ENCODE results near the gene TBC1D10B. TPM values are rescaled to one million over a fixed set of nuclear protein-coding genes. Genes with fewer than 3 reads are reported as not detected.

The TBC1D10B gene
- total RNA-seq, 2 donors from 2014 or later: 48.0 to 50.7 TPM

DNA sequence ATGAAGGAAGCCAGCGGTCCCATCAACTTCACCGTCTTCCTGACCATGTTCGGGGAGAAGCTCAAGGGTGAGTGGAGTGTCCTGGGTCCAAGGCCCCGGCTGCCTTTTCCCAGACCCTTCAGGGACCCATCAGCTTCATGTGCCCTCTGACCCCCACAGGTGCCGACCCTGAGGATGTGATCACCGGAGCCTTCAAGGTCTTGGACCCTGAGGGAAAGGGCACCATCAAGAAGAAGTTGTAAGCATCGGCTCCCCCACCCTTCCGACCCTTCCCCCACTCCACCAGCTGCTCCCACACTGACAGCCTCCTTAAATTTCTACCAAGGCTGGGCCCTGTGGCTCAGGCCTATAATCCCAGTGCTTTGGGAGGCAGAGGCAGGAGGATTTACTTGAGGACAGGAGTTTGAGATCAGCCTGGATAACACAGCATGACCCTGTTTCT, 6.2 kb upstream of the TBC1D10B start:
- peak overlapping the region; percentile 40 for H3K27ac Mint-ChIP-seq
- ATAC-seq (replicated peaks in 1 of 2) (no peak), DNase-seq (no peak)
- H3K36me3 Mint-ChIP-seq (ENCODE audit: insufficient read depth in 2 of 2): peaks cover 9 to 11% of the 10 kb centered on the region in 2 donors
- H3K4me1 Mint-ChIP-seq (ENCODE audit: low read depth): peaks cover 48% of the 10 kb centered on the region
- no peaks in the 10 kb centered on the region for H3K27me3 Mint-ChIP-seq (ENCODE audit: low read depth)
- peak overlapping the region in 1 of 2 donors; percentile 92 for H3K4me3 Mint-ChIP-seq
- H3K9me3 Mint-ChIP-seq: peaks cover 0 to 2% of the 10 kb centered on the region in 2 donors

DNA sequence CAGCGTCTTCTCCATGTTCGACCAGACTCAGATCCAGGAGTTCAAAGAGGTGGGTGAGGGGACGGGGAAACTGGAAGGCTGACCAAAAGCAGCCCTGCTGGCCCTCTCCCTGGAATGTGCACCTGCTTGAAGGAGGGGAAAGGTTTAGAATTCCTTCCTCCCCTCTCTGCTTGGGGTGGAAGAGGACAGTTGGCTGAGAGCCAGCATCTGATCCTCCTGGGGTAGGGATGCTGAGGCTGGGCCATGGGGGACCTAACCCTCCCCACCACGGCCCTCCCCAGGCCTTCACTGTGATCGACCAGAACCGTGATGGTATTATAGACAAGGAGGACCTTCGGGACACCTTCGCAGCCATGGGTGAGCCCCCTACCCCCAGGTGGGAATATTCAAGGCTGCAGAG, 5.6 kb upstream of the TBC1D10B start:
- DNase-seq: no peak
- H3K4me1 Mint-ChIP-seq (ENCODE audit: low read depth): peaks cover 48% of the 10 kb centered on the region

DNA sequence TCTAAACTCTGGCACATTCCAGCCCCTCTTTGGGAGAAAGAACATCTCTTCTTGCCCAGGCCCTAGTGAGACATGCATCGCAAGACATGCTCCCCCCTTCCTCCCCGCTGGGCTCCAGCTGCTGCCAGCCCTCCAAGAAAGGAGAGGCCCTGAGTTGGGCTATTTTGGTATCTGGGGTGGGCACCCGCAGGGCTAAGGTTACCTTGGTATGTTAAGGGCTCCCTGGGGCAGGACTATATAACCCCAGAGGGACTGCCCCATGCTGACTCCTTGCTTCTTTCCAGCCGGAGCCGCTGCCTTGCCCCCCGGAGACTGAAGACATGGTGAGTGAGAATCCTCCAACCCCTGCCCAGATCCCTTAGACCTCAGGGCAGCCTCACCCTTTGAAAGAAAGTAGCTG, 4.2 kb upstream of the TBC1D10B start, which contains the start of gene MYL11:
Gene MYL11 (plus strand): TSS at position 265 of the 400 bp plus-strand sequence. CDS start 56 bp downstream, at position 321.
- Mint-ChIP-seq H3K27me3 (ENCODE audit: low read depth) (no peaks in the 10 kb centered on the region), H3K4me1 (ENCODE audit: low read depth) (peaks cover 34% of the 10 kb centered on the region), H3K4me3 (no peak within 1 kb of the TSS), H3K36me3 (ENCODE audit: insufficient read depth in 2 of 2) (peaks cover 4 to 5% of the 10 kb centered on the region in 2 donors), H3K27ac (peak within 1 kb of the TSS; percentile 65), H3K9me3 (no peaks in the 10 kb centered on the region)
- DNase-seq (no peak), ATAC-seq (replicated peaks in 1 of 2) (no peak)

More for the DNA sequence above, 5.6 kb upstream of the TBC1D10B start:
- no peak overlapping the region for H3K4me3 Mint-ChIP-seq
- H3K36me3 Mint-ChIP-seq (ENCODE audit: insufficient read depth in 2 of 2): peaks cover 9 to 11% of the 10 kb centered on the region in 2 donors
- ATAC-seq (replicated peaks in 1 of 2): no peak
- H3K27me3 Mint-ChIP-seq (ENCODE audit: low read depth): no peaks in the 10 kb centered on the region
- H3K9me3 Mint-ChIP-seq: peaks cover 0 to 2% of the 10 kb centered on the region in 2 donors
- H3K27ac Mint-ChIP-seq: no peak overlapping the region

DNA sequence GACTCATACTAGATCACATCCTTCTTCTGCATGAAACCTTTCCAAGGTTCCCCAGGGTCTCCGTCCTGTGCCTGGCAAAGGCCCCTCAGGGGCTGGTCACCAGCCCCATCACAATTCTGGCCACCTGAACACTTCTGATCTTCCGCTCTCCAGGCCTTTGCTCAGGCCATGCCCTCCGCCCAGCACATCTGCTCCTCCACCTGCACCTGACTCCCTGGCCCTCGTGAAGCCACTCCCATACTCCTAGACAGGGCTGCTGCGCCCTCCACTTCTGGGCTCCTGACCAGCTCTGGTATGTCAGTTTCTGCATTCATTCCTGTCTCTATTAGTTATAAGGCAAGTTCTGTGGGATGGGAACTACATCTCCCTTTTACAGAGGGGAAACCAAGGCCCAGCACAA, 2.4 kb upstream of the TBC1D10B start:
- ATAC-seq (replicated peaks in 1 of 2): no peak
- peak overlapping the region; percentile 18 to 21 for H3K4me3 Mint-ChIP-seq
- H3K27ac Mint-ChIP-seq: peak overlapping the region; percentile 31
- peaks cover 2 to 4% of the 10 kb centered on the region in 2 donors for H3K36me3 Mint-ChIP-seq (ENCODE audit: insufficient read depth in 2 of 2)
- no peaks in the 10 kb centered on the region for H3K9me3 Mint-ChIP-seq
- H3K27me3 Mint-ChIP-seq (ENCODE audit: low read depth): no peaks in the 10 kb centered on the region
- DNase-seq: no peak
- H3K4me1 Mint-ChIP-seq (ENCODE audit: low read depth): peaks cover 32% of the 10 kb centered on the region

DNA sequence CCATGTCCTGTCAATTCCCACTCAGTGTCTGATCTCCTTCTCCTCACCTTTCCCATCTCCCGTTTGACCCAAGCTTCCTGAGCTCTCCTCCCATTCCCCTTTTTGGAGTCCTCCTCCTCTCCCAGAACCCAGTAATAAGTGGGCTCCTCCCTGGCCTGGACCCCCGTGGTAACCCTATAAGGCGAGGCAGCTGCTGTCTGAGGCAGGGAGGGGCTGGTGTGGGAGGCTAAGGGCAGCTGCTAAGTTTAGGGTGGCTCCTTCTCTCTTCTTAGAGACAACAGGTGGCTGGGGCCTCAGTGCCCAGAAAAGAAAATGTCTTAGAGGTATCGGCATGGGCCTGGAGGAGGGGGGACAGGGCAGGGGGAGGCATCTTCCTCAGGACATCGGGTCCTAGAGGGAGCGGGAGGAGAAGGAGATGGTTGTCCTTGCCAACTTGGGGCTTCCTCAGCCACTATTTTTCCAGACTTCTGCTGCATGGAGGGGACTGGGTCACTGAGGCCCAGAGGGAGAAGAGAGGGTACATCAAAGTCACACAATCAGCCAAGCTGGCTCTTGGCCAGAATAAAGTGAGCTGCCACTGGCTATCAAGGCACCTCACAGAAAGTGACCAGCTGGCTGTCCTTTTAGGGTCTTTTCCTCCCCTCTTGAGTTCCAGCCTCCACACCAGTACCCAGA, 1.9 kb upstream of the TBC1D10B start:
- Mint-ChIP-seq H3K4me1 (ENCODE audit: low read depth) (peaks cover 32% of the 10 kb centered on the region), H3K27ac (peak overlapping the region; percentile 97), H3K27me3 (ENCODE audit: low read depth) (no peaks in the 10 kb centered on the region), H3K36me3 (ENCODE audit: insufficient read depth in 2 of 2) (peaks cover 2% of the 10 kb centered on the region in 2 donors), H3K4me3 (peak overlapping the region; percentile 91 to 97), H3K9me3 (no peaks in the 10 kb centered on the region)
- ATAC-seq (replicated peaks in 1 of 2): no peak
- no peak for DNase-seq

DNA sequence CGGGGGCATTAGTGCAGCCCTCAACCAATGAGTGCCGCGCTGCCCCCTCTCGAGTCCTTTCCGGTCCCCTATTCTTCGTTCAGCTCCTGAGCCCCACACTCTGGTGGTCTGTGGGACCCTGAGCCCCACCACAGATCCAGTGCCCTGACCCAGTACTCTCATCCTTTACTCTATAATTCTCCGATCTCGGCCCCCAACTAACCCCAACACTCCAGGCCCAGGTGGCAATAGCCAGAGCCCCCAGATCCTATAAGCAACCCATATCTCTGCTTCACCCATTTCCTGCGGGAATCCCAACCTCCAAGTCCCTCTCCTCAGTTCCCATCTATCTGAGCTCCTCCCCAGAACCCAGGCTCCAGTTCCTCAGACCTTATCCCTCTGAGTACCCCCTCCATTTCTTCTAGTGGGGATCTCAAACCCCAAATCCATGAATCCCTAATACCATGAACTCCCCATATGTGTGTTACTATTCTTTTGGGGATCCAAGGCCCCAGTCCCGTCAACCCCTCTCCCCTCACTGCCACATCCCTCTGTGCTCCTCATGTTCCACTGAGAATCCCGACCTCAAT, 1.0 kb upstream of the TBC1D10B start:
- no peaks in the 10 kb centered on the region for H3K9me3 Mint-ChIP-seq
- peaks cover 1 to 4% of the 10 kb centered on the region in 2 donors for H3K36me3 Mint-ChIP-seq (ENCODE audit: insufficient read depth in 2 of 2)
- no peaks in the 10 kb centered on the region for H3K27me3 Mint-ChIP-seq (ENCODE audit: low read depth)
- DNase-seq (no peak), ATAC-seq (replicated peaks in 1 of 2) (no peak)
- peaks cover 38% of the 10 kb centered on the region for H3K4me1 Mint-ChIP-seq (ENCODE audit: low read depth)
- H3K27ac Mint-ChIP-seq: peak overlapping the region; percentile 97
- H3K4me3 Mint-ChIP-seq: peak overlapping the region; percentile 91 to 97

DNA sequence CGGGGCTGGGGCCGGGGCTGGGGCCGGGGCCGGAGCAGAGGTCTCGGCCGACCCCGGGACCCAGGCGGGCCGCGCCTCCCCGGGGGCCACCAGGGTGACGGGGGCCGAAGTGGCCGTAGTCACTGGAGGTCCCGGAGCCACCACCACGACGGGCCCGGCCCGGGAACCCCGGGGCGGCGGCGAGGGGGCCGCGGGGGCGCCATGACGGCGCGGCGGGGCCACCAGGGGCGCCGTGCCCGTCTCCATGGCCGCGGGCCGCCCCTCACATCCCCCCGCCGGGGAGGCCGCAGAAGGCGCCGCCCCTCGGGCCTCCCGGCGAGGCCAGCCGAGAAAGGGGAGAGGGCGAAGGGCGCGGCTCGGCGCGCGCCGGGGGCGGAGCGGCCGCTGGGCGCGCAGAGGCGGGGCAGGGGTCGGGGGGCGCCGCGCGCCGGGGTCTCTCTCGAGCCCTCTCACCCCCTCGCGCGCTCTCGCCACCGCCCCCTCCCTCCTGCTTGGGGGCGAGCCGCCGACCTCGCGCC, 297 bp downstream of the TBC1D10B start:
- no peak overlapping the region for H3K27ac Mint-ChIP-seq
- H3K4me1 Mint-ChIP-seq (ENCODE audit: low read depth): peaks cover 45% of the 10 kb centered on the region
- H3K36me3 Mint-ChIP-seq (ENCODE audit: insufficient read depth in 2 of 2): peaks cover 1 to 6% of the 10 kb centered on the region in 2 donors
- H3K27me3 Mint-ChIP-seq (ENCODE audit: low read depth): no peaks in the 10 kb centered on the region
- H3K9me3 Mint-ChIP-seq: no peaks in the 10 kb centered on the region
- ATAC-seq (replicated peaks in 1 of 2) (peak; percentile 8 to 9), DNase-seq (no peak)
- peak overlapping the region; percentile 91 to 97 for H3K4me3 Mint-ChIP-seq

DNA sequence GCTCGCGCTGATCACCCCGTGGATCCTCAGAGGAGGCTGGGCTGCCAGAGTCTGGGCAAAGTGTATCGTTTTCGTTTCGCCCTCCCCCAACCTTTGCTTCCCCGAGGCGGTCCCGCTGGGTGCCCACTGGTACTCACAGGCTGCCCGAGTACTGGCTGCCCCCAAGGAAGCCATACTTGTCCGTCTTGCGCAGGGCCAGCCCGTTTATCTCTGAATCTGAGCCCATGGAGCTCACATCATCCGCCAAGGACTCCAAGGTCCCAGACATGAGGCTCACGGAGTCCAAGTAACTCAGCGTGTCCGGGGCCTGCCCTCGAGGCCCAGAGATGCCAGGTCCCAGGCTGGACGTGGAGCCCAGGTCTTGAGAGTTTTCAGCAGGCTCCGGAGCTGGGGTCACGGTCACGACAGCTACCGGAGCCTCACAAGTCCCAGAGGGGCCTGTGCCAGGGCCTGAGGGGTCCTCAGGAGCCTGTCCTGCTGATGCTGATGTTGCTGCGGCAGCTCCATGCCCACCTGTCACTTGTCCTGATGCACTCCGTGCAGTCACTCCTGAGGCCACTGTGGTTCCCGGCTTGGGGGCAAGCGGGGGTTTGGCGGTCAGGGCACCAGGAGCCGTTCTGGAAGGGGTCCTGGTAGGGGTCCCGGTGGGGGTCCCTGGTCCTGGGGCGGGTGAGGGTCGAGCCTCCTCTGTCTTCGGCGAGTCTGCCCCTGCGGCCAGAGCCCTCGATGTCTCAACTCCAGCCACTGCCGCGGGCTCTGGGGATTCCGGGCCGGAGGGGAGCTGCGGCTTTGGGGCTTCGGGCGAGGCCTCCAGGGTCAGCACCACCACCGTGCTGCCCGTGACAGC, 980 bp downstream of the TBC1D10B start:
- Mint-ChIP-seq H3K27ac (peak overlapping the region; percentile 94), H3K4me1 (ENCODE audit: low read depth) (peaks cover 45% of the 10 kb centered on the region), H3K4me3 (peak overlapping the region; percentile 94 to 98), H3K27me3 (ENCODE audit: low read depth) (no peaks in the 10 kb centered on the region), H3K9me3 (no peaks in the 10 kb centered on the region), H3K36me3 (ENCODE audit: insufficient read depth in 2 of 2) (peaks cover 1 to 13% of the 10 kb centered on the region in 2 donors)
- DNase-seq (peak in 1 of 2 donors; percentile 28), ATAC-seq (replicated peaks in 1 of 2) (no peak)

DNA sequence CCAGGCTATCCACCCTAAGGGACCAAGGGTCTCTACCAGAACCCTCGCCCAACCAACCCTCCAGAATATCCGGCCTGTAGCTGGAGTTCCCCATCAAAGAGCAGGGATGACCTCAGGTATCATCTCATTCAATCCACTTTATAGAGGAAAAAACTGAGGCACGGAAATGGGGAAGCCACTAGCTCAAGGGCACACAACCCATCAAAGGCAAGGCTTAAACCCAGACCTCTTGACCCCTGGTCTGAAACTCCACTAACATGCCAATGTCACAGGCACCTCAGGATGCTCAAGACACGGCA, 1.6 kb downstream of the TBC1D10B start:
- Mint-ChIP-seq H3K27me3 (ENCODE audit: low read depth) (no peaks in the 10 kb centered on the region), H3K4me1 (ENCODE audit: low read depth) (peaks cover 45% of the 10 kb centered on the region), H3K9me3 (no peaks in the 10 kb centered on the region), H3K4me3 (peak overlapping the region; percentile 94 to 98), H3K27ac (peak overlapping the region; percentile 94), H3K36me3 (ENCODE audit: insufficient read depth in 2 of 2) (peaks cover 1 to 13% of the 10 kb centered on the region in 2 donors)
- DNase-seq (no peak), ATAC-seq (replicated peaks in 1 of 2) (no peak)

DNA sequence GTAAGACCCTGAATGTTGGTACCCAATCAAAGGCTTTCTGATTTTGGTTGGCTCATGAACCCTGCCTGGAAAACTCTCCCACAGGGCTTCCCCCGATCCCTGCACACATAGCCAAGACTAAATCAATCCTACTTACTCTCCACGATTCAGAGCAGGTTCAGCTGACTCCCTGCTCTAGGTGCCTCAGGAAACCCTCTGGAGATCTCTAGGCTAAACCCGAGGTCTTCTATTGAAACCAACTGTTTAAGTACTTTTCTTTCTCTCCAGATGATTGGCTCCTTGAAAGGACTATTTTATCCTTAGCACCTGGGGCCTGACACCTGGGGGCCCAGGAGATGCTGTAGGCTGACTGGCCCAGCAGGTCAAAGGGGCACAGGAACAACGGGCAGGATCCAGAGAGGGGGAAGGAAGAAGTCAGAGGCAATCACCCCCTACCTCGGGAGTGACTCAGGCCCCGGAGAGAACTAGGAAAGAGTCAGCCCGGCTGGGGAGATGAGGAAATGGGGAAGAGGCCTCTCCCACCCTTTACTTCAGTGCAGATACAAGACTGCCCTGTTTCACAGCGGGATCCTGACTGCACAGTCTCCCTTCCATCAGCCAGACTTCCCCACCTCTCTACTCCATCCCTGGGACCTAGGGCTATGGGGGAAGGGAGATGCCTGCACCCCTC, 2.0 kb downstream of the TBC1D10B start:
- DNase-seq: no peak
- peak overlapping the region; percentile 94 for H3K27ac Mint-ChIP-seq
- H3K36me3 Mint-ChIP-seq (ENCODE audit: insufficient read depth in 2 of 2): peaks cover 2 to 14% of the 10 kb centered on the region in 2 donors
- no peaks in the 10 kb centered on the region for H3K27me3 Mint-ChIP-seq (ENCODE audit: low read depth)
- peak overlapping the region; percentile 94 to 98 for H3K4me3 Mint-ChIP-seq
- no peak for ATAC-seq (replicated peaks in 1 of 2)
- no peaks in the 10 kb centered on the region for H3K9me3 Mint-ChIP-seq
- H3K4me1 Mint-ChIP-seq (ENCODE audit: low read depth): peaks cover 45% of the 10 kb centered on the region

DNA sequence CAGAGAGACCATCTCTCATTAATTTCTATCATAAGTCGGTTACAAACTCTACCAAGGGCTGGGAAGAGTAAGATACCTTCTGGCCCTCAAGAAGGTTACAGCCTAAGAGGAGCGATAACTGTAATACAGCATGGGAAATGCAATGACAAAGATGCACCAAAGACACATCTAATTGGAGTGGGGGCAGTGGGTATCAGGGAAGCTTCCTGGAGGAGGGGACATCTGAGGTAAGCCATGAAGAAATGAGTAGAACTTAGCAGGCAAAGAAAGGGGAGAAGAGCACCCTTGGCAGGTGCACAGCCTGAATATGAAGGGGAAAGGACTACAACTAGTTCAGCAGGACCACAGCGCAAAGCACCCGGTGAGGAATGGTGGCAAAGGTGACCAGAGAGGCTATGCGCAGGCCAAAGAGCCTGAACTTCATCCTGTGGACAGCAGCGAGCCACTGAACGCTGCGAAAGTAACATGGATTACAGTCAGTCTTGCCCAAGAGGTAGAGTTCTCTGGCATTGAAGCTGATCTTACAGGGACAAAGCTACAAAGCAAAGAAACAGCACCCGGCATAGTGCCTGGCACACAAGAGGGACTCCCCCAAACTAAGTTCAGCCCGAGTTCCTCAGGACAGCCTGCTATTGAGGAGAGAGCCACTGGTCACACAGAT, 2.8 kb downstream of the TBC1D10B start:
- Mint-ChIP-seq H3K4me3 (peak overlapping the region; percentile 94 to 98), H3K27me3 (ENCODE audit: low read depth) (no peaks in the 10 kb centered on the region), H3K27ac (peak overlapping the region; percentile 14), H3K36me3 (ENCODE audit: insufficient read depth in 2 of 2) (peaks cover 5 to 19% of the 10 kb centered on the region in 2 donors), H3K4me1 (ENCODE audit: low read depth) (peaks cover 45% of the 10 kb centered on the region), H3K9me3 (no peaks in the 10 kb centered on the region)
- DNase-seq: no peak
- ATAC-seq (replicated peaks in 1 of 2): no peak

DNA sequence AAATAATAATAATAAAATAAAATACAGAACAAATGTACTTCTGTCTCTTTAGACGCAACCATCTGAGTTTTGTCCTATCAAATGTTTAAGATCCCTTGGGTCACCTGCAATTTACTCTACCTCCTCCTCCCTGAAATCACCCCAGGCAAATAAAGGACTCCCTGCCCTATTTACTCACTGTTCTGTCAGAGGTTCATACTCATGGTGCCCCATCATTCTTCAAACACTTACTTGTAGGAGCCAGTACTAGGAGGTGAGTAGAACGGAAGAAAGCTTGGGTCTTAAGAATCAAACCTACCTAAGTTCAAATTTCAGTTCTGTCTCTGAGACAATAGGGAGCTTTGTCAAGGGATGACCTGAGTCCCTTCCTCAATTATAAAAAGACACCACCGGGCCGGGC, 3.8 kb downstream of the TBC1D10B start:
- peak overlapping the region; percentile 14 for H3K27ac Mint-ChIP-seq
- peak overlapping the region; percentile 94 to 98 for H3K4me3 Mint-ChIP-seq
- peaks cover 38% of the 10 kb centered on the region for H3K4me1 Mint-ChIP-seq (ENCODE audit: low read depth)
- no peaks in the 10 kb centered on the region for H3K27me3 Mint-ChIP-seq (ENCODE audit: low read depth)
- H3K9me3 Mint-ChIP-seq: no peaks in the 10 kb centered on the region
- DNase-seq (no peak), ATAC-seq (replicated peaks in 1 of 2) (no peak)
- H3K36me3 Mint-ChIP-seq (ENCODE audit: insufficient read depth in 2 of 2): peaks cover 8 to 22% of the 10 kb centered on the region in 2 donors

Data from activated T-cell treated with anti-CD3 and anti-CD28 coated beads, Interleukin-2, amount 50 U/mL, for 72 hours (primary cell).